HG03521 (cell line): Measurements from ENCODE around the gene FAM237A.

ENCODE experiments used
- ATAC-seq: cut with Tn5 transposase; IDR thresholded peaks from one replicate; pipeline ENCODE4 v1.9.1; 2021; ENCODE audit warnings: mild to moderate bottlenecking, moderate library complexity; ENCODE audit not compliant: unreplicated experiment

Gene FAM237A

DNA sequence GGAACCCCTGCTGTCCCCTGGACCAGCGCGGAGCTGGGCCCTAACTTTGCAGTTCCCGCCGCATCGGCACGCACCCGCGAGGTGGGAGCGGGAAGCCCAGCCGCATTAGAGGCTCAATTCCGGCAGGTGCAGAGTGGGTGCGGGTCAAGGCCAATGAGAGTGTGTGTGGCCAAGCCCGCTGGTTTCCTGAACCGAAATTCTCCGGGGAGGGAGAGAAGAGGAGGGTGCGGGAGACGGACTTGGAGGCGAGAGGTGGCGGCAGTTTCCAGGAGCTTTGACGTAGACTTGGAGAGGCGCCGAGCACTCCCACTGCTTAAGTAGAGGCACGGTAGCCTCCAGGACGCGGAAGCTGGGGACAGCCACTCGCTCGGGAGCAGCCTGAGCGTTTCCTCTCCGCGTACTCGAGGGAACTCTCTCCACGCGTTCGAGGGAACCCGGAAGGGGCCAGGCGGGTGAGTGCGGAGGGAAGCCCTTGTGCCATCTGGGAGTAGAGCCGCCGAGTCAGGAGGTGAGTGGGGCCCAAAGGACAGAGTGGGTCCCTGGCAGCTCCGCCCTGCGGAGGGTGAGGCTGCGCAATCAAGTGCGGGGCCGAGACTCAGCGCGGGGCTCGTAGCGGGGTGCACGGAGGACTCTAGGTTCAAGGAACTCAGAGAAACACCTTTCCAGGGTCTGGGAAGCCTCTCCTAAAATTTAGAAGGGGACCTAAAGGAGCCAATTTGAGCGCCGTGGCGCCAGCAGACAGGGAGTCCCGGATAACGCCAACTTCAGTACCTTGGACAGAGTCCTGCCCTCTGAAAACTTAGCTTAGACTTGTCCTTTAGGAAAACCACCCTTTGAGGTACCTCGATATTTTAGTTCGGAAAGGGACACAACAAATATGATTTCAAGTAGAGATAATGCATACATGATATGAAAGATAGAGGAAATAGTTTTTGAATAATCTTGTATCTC lies at the start of gene FAM237A:
TSS of gene FAM237A (plus strand) at position 413 of the 951 bp plus-strand sequence. CDS start 1,750 bp downstream, outside the sequence.
- ATAC-seq, result no peak

DNA sequence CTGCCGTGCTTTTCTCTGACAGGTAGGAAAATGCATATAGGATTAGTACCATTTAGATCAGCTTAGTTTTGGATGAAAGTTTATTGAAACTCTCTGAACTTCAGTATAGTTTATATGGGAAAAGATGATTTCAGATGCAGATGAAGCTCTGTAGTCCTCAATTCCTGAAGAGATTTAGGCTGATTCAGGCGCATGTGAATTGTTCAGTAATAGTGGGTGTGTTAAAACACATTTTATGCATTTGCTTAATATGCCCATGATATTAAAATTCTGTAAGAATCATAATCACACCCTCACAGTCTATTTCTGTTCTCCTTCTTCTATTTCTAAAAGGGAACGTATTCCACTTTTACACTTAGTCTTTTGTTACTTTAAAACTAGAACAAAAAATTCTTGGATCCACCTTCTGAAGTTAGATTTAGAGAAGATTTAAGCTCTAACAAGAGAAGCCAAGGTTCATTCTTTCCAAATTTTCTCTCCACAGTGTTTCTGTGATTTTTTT lies 44.5 kb upstream of the FAM237A start:
- ATAC-seq, result no peak

DNA sequence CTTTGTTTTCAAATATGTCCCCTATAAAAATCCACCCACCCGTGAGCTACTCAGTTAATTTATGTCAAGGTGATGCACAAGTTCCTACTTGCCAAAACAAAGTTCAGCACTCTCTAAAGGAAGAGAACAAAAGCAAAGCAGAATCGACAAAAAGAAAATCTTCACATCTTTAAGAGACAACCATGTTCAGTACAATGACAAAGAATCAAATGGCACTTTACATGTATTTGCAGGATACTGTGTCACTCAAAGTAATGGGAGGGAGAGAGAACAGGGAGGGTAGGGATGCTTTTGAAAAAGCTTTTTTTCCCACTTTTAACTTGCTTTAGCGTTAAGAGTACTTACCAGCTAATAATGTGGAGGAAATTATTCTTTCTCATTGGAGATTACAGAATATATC lies 39.0 kb upstream of the FAM237A start:
- ATAC-seq, result no peak

DNA sequence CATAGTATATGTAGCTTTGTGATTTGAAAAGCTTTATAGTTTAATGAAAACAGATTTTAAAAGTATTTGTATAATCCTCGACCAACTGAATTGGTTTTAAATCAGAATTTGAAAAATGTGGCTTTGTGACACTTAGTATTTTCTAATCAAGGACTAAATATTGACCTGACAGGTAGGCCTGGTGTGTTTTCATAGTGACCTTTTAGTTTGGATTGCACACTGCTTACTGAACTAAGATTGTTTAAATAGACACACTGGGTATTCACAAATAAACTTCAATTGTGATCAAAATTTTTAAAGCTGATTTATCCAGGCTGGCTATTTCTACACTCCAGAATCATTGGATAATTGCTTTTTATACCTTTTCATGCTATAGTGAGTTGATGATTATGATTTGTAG lies 31.8 kb upstream of the FAM237A start:
- no peak for ATAC-seq

DNA sequence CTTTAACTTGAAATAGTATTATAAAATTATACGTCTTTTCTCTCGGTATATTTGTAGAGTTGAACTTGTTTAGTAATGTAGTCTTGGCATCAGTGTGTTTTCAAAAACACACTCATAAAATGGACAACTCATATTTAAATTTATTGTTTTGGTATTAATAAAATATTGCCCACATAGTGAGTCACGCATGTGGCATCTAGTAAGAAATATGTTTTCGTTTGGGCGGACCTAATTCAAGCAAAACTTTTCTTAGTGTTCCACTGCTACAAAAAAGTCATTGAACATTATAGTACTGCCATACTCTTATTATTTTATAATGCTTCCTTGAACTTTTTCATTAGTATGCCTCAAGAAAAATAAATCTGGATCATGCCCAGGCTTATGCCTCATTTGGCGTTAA lies 31.1 kb upstream of the FAM237A start:
- no peak for ATAC-seq

DNA sequence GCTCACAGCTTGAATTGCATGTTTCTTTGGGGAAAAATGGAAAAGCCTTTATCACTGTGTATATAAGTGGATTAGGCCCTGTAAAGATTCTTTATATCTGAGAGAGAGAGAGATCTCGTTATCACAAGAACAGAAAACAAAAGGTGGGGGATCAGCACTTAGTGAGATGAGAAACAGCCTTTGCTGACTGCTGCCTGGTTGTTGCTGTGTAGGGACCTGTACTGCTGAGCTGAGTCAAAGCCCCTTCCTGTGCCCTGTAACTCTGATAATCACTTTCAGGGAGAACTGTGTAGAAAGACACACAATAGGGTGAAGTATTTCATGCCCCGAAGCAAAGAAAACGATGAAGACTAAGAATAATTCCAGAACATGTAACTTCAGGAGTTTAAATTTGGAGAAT lies 30.6 kb upstream of the FAM237A start:
- ATAC-seq, result no peak

DNA sequence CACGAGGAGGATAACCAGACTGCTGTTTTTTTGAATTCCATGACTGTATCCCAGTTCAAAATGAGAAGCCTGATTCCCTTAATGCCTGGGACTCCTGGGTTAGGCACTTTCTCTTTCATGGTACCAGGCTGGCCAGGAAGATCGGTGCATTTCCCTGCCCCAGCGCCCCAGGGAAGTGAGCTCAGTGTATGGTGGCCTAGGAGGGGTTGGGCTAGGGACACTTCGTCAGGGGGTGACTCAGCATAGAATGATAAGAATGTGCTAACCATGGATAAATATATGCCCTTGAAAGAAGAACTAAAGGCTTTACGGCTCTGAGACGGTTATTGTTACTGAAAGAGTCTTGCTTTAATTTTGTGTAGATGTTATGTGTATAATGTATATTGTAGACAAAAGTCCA lies 27.5 kb upstream of the FAM237A start:
- no peak for ATAC-seq

DNA sequence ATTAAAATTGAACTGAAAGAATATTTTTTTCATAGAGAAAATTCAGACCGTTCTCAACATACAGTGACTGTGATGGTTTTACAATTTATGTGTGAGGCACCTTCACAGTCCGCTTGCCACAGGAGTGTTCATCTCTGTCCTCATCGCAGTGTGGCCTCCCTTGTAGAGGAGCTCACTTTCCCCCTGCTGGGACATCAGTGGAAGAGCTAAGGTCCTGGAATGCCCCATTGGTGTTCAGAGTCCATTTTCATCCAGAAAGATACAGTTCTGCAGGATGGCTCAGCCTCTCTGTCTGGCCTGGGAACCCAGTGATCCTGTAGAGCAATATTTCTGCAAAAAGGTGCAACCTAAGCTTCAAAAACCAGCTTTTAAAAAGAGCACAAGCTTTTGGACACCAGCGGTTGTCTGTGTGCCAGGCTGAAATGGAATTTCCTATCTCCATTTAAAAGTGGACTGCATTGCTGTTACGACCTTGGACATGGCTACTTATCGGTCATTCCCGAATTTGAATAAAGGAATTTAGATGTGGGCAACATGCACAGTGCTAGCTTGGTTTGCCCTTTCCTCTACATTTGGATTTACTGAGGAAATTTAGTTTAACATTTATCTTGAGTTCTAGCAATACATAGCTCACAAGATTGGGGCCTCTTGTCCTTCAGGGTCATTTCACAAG lies 26.7 kb upstream of the FAM237A start:
- no peak for ATAC-seq

DNA sequence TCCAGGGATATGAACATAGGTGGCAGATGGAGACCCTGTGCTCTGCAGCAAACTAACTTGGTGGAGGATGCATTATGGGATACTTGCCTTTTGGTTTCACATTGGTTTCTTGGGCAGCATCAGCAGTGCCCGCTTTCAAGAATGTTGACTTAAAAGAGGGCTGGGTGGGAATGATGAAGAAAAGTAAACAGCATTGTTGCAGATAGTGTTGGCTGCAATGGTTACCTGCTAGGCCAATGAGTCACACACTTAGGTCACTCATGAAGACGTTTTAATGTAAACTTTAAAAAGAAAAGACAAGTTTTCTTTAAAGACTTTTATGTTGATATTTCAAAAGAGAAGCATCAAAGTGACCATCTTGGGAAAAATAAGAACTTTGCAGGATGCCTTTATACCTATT lies 26.1 kb upstream of the FAM237A start:
- no peak for ATAC-seq

DNA sequence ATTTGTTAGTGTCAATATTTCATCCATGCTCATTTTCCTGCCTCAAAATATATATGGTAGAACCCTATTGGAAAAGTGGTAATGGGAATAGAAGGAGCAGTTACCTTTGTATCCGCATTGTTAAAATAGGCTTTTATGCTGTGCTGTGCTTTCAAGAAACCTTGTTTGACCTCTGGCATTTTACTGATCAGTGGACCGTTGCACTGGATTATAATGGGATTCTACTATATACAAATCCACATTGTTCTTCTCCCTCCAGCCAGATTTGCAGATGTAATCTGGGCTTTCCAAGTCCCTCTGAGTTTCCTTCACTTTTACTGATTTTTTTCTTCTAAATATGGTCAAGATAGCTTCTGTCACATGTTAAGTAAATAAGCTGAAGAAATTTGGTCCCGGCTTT lies 23.3 kb upstream of the FAM237A start:
- no peak for ATAC-seq

DNA sequence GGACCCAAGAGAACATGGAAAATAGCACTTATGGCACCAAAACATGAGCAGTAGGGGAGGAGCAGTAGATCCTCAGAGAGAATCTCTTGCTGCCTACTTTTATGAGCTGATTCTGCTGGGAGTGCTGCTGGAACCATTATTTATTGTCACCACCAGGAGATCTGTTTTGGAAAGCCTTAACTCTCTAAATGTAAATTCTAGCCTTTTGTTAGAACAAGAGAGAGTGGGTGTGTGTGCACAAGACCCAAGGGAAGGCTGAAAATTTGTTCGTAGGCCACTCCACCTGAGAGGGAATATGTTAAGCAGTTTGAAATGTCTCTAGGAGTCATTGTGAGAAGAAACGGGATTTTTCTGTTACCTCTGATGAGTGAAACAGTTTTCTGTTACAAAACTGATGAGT lies 16.2 kb upstream of the FAM237A start:
- ATAC-seq, result no peak

DNA sequence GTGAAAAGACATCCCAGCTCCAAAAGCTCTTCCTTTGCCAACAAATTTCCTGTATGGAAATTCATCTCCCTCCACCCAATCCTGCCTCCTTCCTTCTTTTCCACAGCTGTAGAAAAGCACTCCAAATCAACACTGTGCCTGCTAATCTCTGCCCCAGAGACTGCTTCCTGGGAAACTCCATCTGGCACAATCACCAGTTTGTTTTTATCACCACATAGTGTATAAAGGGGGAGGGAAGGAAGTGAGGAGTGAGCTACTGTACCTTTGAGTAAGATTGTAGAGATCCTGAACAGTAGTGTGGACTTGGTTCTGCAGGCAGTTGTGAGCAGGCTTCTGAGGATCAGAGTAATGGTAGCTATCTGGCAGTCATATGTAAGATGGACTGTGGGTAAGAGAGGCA lies 14.7 kb upstream of the FAM237A start:
- no peak for ATAC-seq

DNA sequence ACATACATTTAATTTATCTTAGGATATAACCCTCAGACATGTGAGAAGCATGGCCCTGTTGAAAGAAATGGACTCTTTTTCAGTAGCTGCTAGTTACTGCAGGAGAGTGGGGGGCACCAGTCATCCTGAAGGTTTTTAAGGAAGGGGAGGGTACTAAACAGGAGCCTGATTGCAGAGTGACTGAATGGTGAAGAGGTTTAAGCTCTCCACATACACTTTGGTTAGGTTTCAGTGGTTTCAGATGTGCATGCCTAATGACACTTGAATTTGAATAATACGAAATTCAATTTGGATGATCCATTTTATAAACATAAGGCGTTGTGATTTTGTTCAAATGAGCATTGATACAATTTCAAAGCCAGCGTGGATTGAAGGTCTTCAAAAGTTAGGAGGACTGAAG lies 10.9 kb upstream of the FAM237A start:
- no peak for ATAC-seq

DNA sequence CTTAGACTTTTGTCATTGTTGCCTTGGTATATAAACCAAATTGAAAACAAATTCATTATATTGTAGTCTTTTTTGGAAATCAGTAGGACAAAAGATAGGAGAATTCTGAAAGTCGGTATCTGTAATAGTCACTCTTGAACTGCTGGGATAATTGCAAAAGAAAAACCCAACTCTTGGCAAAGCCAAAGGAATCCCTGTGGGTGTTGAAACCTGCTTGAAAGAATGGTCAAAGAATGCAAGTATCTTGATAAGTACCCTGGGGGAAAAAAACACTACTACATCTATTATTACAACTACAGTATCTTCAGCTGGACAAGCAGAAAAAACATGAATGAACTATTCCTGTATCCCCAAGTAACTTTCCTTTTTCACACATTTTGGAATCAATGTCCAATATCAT lies 7.3 kb upstream of the FAM237A start:
- no peak for ATAC-seq

DNA sequence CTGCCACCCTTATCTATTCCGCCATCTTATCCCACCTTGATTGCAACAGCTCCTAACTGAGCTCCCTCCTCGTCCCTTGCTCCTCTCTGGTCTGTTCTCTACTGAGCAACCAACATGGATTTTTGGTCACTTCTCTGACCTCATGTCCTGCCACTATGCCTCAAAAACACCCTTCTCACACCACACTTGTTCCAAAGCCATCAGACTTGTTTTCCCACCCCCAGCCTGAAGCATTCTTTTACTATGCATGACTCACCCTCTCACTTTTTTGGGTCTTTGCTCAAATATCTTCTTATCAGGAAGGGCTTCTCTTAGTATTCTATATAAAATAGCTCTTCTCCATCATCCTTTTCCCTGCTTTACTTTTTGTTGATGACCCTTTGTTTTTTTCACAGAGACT lies 2.7 kb upstream of the FAM237A start:
- no peak for ATAC-seq

DNA sequence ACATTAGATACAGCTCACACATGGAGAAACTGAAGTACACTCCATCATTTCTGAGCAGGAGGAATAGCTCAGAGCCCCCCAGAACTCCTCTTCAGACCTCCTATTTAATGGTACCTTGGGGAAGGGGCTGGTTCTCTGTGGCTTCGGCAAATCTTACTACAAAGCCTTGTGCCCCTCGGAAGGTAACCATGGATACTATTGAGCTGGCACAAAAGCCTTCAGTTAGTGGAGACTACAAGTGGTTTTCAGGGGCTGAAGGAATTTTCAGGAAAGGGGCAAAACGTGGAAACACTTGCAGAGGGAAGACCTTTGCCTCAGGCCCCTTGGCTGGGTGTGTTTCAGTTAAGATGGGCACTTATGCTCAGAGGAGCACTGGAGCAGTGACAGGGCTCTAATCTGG lies 1.1 kb upstream of the FAM237A start:
- no peak for ATAC-seq

DNA sequence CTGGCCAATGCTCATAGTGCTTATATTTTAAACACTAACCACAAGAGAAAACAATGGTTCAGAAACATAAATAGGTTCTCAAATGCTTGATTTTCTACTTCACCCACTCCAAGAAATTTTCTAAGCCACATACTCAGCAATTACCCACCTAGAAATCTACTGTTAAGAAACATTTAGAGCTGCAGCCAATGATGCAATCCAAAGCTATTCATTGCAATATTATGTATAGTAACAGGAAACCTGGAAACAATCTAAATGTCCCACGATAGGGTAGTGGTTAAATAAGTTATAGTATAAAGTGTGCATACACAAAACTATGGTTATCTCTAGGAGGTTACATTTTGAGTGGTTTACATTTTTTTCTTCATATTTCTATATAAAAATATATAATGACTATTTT lies 5.7 kb downstream of the FAM237A start:
- no peak for ATAC-seq

DNA sequence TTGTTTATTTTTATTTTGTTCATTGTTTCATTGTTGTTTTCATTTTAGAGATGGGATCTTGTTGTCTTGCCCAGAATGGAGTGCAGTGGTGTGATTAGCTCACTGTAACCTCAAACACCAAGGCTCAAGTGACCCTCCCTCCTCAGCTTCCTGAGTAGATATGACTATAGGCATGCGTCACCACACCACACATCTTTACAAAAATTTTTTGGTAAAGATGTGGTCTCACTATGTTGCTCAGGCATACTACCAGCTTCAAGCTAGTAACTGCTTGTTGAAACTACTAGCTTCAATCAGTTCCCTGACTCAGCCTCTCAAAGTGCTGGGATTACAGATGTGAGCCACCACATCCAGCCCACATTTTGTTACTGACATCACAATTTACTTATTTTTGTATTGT lies 14.8 kb downstream of the FAM237A start:
- no peak for ATAC-seq

DNA sequence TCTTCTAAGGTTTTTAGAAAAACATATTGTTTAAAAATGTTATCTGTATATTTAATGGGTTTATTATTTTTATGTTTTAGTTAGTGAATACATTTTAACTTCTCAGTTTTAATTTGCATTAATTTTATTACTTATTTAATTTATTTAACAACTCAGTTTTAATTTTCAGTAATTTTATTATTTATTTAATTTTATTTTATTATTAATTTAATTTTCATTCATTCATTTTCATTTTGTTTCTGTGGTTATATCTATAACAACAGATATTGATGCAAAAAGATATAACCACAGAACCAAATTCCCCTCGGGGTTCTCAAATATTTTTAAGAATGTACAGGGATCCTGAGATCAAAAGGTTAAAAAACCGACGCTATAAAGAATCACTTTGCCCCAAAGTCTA lies 23.0 kb downstream of the FAM237A start:
- no peak for ATAC-seq

DNA sequence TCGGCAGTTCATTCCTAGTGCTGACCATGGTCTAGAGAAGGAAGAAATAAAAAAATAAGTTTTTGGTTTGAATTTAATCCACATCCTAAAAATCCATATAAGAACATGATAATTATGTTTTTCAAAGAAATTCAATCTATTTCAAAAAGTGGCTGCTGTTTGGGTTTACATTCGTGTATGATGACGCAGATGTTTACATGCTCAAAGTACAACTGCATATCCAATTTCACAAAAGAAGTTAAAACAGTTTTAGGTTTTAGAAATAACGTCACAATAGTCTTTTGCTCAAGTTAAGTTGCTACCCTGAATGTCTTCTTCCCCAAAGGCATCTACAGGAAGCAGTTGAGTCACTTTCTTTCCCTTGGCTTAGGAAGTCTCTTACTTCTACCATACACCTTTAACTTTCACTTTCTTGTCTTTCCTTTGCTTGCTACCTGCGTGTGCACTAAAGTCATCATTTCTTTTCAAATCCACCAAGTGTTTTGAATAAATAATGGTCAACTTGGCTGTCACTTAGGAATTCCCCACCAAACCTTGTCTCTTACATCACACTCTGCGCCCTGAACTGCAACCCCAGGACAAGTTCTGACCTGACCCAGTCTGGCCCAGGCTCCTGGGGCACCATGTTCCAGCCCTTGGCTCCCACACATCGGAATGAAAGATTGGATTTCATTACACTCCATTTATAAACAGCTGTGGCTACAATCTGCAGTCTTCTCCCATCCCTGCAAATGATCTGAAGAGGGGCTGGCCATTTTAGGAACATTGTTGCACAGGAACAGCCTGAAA lies 28.4 kb downstream of the FAM237A start:
- no peak for ATAC-seq

DNA sequence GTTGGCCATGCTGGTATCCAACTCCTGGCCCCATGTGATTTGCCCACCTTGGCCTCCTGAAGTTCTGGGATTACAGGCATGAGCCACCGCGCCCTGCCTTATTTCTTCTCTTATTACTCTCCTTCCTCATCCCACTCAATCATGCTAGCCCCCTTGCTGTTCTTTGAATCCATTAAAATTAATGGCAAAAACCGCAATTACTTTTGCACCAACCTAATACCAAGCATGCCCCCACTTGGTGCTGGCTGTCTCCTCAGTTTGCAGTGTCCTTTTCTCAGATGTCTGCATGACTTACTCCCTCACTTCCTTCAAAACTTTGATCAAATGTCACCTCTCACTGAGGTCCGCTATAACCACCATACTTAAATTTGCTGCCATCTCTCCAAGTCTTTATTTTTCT lies 41.3 kb downstream of the FAM237A start:
- no peak for ATAC-seq
